GM11168 (cell line): ENCODE measurements around the gene TANGO2.

Source experiments
- in situ Hi-C: fragments of 300-500 bp; cut with MboI; formaldehyde crosslinking; loops from one replicate; pipeline ENCODE4 v1.12.0; 2022; ENCODE audit warnings: low sequenced_read_pairs; ENCODE audit not compliant: unreplicated experiment

Gene TANGO2

GRCh38 chr22:19994851-19995610, 25.9 kb upstream of the TANGO2 start:
- in situ Hi-C loops = no loop called here

- in situ Hi-C loops = no loop called here
Measured at GRCh38 chr22:19995611-19996339, 25.1 kb upstream of the TANGO2 start.

- in situ Hi-C loops = no loop called here
Measured at GRCh38 chr22:19996694-19997384, 24.1 kb upstream of the TANGO2 start.

- in situ Hi-C loops = no loop called here
Measured at GRCh38 chr22:19997561-19998231, 23.2 kb upstream of the TANGO2 start.

- in situ Hi-C loops = no loop called here
Measured at GRCh38 chr22:19998232-19998951, 22.5 kb upstream of the TANGO2 start.

- in situ Hi-C loops = no loop called here
Measured at GRCh38 chr22:19998991-19999820, 21.7 kb upstream of the TANGO2 start.

- in situ Hi-C loops = no loop called here
Measured at GRCh38 chr22:20000246-20001081, 20.4 kb upstream of the TANGO2 start.

GRCh38 chr22:20001082-20001638, 19.8 kb upstream of the TANGO2 start:
- in situ Hi-C loops = no loop called here

GRCh38 chr22:20002128-20002527, 18.8 kb upstream of the TANGO2 start:
- in situ Hi-C loops = no loop called here

- in situ Hi-C loops = no loop called here
Measured at GRCh38 chr22:20002636-20003035, 18.3 kb upstream of the TANGO2 start.

GRCh38 chr22:20003304-20003703, 17.6 kb upstream of the TANGO2 start:
- in situ Hi-C loops = no loop called here

- in situ Hi-C loops = no loop called here
Measured at GRCh38 chr22:20004464-20004863, 16.4 kb upstream of the TANGO2 start.

GRCh38 chr22:20008221-20008995, 12.5 kb upstream of the TANGO2 start:
- in situ Hi-C loops = no loop called here

GRCh38 chr22:20009018-20009491, 11.9 kb upstream of the TANGO2 start:
- in situ Hi-C loops = no loop called here

- in situ Hi-C loops = no loop called here
Measured at GRCh38 chr22:20009582-20010306, 11.2 kb upstream of the TANGO2 start.

GRCh38 chr22:20010307-20011122, 10.4 kb upstream of the TANGO2 start:
- in situ Hi-C loops = no loop called here
